Measurements from ENCODE around the gene MRPS6.

MRPS6 gene

GRCh38 chr21:34183331-34183928, 110.1 kb downstream of the MRPS6 start:
- DNase-seq, result no peak

DNA sequence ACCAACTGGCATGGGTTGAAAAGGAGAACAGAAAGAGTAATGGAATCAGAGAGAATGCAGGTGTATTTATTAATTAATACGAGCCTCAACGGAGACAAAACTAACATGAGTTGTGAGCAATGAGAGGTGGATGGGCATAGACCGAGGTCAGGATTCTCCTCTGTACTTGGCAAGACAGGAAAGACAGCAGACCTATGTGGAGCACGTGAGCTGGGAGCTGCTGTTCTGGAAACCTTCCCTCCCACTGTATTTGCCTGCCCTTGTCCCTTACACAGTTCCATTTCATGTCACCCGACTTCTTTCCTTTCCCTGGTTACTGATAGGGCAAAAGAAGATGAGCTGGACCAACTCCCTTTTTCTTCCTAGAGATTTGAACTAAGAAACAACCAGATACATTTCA, 110.9 kb downstream of the MRPS6 start:
- DNase-seq, result no peak

- DNase-seq, result no peak
These were observed 111.8 kb downstream of the MRPS6 start for GRCh38 chr21:34185026-34185750.

GRCh38 chr21:34186109-34186719, 112.8 kb downstream of the MRPS6 start:
- DNase-seq, result no peak

DNA sequence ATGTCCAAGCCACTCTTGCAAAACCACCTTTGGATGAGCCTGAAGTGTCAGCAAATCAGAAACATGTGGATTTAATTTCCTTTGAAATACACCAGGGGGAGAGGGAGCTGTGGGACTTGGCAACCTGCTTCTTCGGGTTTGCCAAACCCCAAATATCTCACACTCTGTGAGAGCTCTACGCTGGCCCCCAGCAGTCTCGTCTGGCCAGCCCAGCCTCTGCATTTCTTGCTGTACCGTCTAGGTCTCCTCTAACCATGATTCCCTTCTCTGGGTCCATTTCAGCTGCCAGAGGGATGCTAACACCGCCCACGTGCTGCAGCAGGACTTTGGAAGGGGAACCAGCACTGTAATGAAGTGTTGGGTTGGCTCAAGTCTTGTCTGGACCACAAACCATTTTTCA, 114.6 kb downstream of the MRPS6 start:
- no peak for DNase-seq

DNA sequence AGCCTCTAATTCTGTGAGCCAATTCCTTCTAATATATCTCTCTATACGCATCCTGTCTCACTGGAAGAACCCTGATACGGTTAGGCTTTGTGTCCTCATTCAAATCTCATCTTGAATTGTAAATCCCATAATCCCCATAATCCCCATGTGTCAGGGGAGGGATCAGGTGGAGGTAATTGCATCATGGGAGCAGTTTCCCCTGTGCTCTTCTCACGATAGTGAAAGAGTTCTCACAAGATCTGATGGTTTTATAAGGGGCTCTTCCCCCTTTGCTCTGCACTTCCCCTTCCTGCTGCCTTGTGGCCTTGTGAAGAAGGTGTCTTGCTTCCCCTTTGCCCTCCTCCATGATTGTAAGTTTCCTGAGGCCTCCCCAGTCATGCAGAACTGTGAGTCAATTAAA, 116.1 kb downstream of the MRPS6 start:
- no peak for DNase-seq

- DNase-seq, result no peak
These were observed 117.4 kb downstream of the MRPS6 start for GRCh38 chr21:34190576-34191321.

DNA sequence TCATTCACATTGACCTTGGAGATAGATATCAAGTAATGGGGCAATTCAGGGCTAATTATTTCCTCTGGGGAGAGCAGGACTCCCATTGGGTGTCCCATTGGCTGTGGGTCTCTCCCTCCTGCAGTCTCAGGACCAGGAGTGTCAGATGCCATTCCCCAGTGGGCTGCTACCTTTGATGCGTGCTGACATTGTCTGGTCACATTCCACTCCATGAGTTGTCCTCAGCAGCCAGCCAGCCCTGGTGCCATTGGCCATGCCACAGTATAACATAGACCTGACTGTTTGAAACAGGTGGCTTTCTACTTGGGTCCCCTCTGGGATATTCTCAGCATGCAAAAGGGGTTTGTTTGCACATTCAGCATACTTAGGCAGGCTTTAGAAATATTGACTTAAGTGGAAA, 118.5 kb downstream of the MRPS6 start:
- DNase-seq, result no peak

All from DMS53 (cell line).